ENCODE data around the gene NUDT19. TPM values are rescaled to one million over a fixed set of nuclear protein-coding genes. Genes with fewer than 3 reads are reported as not detected.

NUDT19 gene
- polyA plus RNA-seq, 1 experiment: 4.7 TPM

DNA sequence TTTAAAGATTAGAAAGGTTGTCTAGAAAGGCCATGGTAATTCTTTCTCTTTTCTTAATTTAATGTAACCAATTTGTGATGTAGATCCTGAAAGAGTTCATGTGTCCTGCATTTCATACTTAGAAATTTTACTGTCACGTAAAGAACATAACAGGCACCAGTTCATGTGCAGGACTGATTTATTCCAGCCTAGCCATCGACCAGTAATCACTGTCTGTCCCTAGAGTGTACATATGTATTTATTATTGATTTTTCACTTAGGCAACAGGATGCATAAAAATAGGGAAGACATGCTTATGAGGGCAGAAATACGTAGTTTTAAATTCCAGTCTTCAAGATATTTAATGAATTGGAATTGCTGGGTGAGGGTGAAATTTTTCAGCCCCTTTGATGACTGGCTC lies 65.6 kb downstream of the NUDT19 start:
- Histone ChIP-seq H3K36me3 (ENCODE audit: control insufficient read depth, insufficient read depth, low read length) (no peaks in the 10 kb centered on the region), H3K4me3 (ENCODE audit: low read depth, low read length) (no peak overlapping the region), H3K27me3 (ENCODE audit: control insufficient read depth, insufficient read depth, low read length) (peaks cover 3% of the 10 kb centered on the region; the same call in 1 of the 2 replicates)
- ChIA-PET CTCF (no interaction called here), POLR2A (no interaction called here)
- no peak for DNase-seq (ENCODE audit: low read depth)
- no peak for TF ChIP-seq CTCF (IDR thresholded peaks at IDR 0.05; ENCODE audit: insufficient read depth, low read depth, low read length)

Small RNA genes within 50 kb of the gene (small RNA-seq; reads per million reads assigned to genes)
- gene RN7SL789P (ENCODE audit: insufficient read length, low read depth, low replicate concordance): not detected

Other genes with a start within 250 kb of the NUDT19 start
- 66.9 and 92.0 TPM in 2 replicates for gene PDCD5, start 110.6 kb upstream of the NUDT19 start, polyA plus RNA-seq (2011; rRNA removed)
- 25.7 and 27.1 TPM in 2 replicates for gene ANKRD27, start 16.6 kb upstream of the NUDT19 start, polyA plus RNA-seq (2011; rRNA removed)
- 0.11 and 0.12 TPM in 2 replicates for gene RGS9BP, start 16.0 kb upstream of the NUDT19 start, polyA plus RNA-seq (2011; rRNA removed)
- gene TDRD12, start 27.9 kb downstream of the NUDT19 start, polyA plus RNA-seq (2011; rRNA removed): 0.04 TPM in 1 of 2 replicates, not detected in the other
- gene SLC7A9, start 177.9 kb downstream of the NUDT19 start, polyA plus RNA-seq (2011; rRNA removed): not detected in 2 replicates